NCI-H460 (cell line): ENCODE measurements around the gene MZB1. TPM values are rescaled to one million over a fixed set of nuclear protein-coding genes. Genes with fewer than 3 reads are reported as not detected.
"Not testable (repeated sequence)": the region's sequence is repeated elsewhere in the genome, so short reads cannot be mapped to it uniquely, and the experiment has no call there.

Experiments used
- DNase-seq: peaks from one replicate; pipeline ENCODE4 v3.0.0-alpha.2; 2016; ENCODE audit warnings: low read depth; ENCODE audit errors: extremely low read depth
- total RNA-seq: library from RNA; depleted of rRNA; stranded (reverse); fragments of >200 nt; shearing (Covaris generic); gene quantifications from 2 replicates; pipeline ENCODE4 v1.2.3, GENCODE V29; 2014

Gene MZB1
- total RNA-seq, 1 experiment from 2014 or later, result 0.10 TPM

DNA sequence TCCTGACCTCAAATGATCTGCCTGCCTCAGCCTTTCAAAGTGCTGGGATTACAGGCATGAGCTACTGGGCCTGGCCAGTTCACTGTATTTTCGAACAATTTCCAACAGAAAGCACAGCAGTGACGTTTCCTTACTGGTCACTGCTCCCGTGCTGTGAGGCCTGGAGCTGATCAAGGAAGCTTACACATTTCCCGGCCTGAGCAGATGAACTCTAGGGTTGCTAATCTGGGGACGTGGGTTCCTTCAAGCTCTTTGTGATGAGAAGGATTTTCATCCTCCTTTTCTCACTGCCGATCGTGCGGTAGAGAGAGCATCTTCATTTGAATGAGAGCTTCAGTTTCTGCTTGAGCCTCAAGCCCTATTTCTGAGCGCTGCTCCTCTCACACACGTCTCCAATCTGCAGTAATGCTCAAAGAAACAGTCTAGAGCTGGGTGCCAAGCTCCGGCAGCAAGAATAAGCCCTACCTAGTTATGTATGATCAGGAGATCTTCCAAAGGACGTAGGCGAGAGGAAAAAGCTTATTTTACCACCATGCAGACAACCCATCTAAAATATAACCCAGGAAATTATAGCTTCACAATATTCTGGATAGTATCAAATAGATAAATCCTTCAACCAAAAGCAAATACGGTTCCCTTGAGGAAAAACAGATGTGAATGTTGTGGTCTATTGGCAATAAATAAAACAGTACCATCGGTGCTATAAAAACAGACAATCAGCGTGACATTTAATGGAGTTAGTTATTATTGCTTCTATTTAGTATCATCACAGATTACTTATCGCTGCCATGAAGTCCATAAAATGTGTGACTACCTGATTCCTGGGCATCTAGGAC, 21.5 kb upstream of the MZB1 start:
- no peak for DNase-seq

- no peak for DNase-seq
These were observed 20.6 kb upstream of the MZB1 start for GRCh38 chr5:139410121-139410992.

DNA sequence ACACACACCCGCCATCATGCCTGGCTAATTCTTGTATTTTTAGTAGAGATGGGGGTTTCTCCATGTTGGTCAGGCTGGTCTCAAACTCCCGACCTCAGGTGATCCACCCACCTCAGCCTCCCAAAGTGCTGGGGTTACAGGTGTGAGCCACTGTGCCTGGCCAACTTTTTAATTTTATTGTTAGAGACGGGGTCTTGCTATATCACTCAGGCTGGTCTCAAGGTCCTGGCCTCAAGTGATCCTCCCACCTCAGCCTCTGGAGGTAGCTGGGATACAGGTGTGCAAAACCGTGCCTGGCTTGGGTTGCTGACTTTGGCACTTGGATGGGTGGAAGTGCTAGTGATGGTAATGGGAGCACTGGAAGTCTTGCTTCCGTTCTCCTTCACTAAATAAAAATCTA, 19.4 kb upstream of the MZB1 start:
- DNase-seq, result not testable (repeated sequence)

DNA sequence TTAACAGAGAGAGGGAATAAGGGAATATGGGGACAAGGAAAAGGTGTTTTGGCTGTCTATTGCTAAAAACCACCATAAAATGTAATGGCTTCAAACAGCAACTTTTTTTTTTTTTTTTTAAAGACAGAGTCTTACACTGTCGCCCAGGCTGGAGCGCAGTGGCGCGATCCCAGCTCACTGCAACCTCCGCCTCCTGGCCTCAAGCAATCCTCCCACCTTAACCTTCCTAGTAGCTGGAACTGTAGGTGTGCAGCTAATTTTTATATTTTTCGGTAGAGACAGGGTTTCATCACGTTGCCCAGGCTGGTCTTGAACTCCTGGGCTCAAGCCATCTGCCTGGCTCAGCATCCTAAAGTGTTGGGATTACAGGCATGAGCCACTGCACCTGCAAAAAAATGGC, 18.5 kb upstream of the MZB1 start:
- DNase-seq, result no peak

DNA sequence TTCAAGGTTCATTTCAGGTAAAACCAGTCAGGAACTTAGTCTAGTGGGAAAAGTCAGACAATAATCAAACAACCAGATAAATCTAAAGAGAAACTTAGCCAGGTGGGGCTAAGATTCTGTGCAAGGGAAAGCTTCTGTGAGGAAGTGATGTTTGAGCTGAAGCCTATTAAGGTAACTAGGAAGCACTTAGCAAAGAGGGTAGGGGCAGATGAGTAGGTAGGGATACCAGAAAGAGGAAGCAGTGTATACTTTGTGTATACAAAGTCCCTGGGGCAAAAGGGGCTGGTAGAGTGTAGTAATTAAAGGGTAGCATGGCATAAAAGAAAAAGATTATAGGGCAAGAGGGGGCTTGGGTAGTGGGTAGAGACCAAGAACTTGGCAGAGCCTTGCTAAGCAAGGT, 17.8 kb upstream of the MZB1 start:
- DNase-seq, result no peak

GRCh38 chr5:139406963-139407362, 17.2 kb upstream of the MZB1 start:
- no peak for DNase-seq

DNA sequence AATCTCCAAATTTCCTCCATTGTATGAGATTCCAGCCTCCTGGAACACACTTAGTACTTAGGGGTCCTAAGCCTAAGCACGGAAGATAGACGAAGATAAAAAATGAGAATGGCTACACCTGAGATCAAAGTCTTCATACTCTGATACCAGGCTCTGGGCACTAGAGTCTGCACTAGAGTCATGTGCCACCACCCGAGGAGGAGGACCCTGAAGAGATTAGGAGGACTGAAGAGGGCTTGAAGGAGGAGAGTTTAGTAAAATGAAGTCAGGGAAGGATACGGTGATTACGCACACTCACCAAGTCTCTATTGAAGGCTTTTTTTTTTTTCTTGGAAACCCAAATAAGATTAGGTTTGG, 14.7 kb upstream of the MZB1 start:
- DNase-seq, result no peak

DNA sequence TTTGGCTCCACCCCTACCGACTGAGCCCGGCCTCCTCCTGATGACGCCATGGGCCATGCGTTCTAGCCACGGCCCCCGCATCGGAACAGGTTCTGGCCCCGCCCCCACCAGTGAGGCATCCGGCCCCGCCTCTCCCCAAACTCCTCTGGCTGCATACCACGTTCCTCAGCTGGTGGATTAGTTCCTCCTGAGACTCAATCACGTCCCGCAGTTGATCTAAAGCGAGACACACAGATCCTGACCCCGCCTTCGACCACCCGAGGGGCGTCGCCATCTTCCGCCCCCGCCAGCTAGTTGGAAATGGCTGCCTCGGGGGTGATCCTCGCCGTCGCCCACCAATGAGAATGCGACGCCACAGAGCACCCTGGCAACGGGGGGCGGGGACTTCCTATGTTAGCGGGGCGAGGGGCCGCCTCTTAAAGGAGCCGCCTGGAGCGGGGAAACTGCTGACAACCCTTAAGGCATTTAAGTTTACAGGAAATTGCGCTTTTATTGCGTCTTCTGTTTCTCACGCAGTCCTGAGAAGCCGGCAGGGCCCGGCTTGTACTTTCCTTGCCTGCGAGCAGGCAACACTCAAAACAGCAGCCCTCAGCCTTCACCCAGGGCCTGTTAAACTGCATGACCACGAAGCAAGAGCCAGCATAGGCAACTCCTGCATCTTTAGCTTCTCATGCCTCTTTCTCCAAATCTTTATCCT, 14.2 kb upstream of the MZB1 start, which contains the start of gene SPATA24:
SPATA24 (minus strand) TSS at position 303 of the 697 bp plus-strand sequence; CDS start at position 274, 29 bp downstream.
- DNase-seq, result peak; percentile 96

- no peak for DNase-seq
These were observed 13.7 kb upstream of the MZB1 start for GRCh38 chr5:139403418-139403786.

- peak; percentile 24 for DNase-seq
These were observed 12.9 kb upstream of the MZB1 start for GRCh38 chr5:139402561-139403158.

- no peak for DNase-seq
These were observed 11.8 kb upstream of the MZB1 start for GRCh38 chr5:139401546-139401945.

- no peak for DNase-seq
These were observed 9.9 kb upstream of the MZB1 start for GRCh38 chr5:139399501-139400121.

GRCh38 chr5:139397921-139398320, 8.2 kb upstream of the MZB1 start:
- no peak for DNase-seq

DNA sequence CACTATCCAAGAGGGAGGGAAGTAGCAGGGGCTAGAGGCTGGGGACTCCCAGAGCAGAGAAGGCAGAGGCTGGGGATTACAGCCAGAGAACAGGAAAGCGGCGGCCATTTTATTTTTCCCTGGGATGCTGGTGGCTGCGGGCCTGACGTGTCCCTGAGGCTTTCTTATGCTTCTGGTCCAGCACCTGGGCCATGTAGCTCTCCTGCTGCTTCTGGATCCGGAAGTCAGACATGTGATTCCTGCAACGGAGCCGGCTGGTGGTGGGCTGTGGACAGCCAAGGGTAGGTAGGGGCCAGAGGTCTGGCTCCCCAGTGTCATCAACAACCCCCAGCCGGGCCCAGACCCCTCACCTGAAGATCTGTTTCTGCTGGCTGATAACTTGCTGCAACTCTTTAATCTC, 7.0 kb upstream of the MZB1 start:
- no peak for DNase-seq

- DNase-seq, result no peak
These were observed 6.3 kb upstream of the MZB1 start for GRCh38 chr5:139395844-139396640.

DNA sequence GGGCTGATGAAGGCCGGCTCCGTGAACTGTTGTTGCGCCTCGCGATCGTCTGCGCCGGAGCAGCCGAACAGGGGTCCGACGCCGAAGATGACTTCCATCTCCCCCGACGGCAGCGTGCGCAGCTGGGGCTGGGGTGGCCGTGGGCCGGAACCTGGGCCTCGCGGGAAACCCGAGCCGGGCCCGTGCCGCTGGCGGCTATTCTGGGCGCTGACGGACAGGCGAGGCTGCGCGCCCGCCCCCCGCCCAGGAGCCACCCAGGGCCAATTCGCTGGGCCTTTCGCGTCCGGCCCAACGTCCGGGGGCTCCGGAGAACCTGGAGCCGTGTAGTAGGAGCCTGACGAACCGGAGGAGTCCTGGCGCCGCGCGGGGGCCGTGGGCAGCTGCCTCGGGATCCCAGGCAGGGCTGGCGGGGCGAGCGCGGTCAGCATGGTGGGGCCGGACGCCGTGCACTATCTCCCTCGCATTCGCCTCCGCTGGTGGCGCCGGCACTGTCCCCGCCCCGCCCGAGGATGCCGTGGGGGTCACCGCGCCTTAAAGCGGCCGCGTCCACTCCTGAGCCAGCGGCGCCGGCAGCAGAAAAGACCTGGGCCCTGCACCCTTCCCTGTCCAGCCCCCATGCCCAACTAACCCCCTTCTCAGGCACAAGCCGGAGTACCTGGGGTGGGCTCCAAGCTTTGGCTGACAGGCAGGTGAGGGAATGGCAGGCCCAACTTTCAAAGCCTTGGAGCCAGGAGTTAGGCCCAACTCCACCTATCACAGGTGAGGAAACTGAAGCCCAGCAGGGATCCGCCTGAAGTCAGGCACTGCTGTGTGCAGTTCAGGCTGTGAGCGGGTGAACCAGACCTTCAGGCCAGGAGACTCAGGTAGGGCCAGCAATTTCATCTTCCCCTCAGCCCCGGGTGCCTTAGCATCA, 5.2 kb upstream of the MZB1 start, which contains the start of gene PROB1:
PROB1 (minus strand) TSS at position 451 of the 913 bp plus-strand sequence; CDS start at position 428, 23 bp downstream.
- DNase-seq, result no peak

DNA sequence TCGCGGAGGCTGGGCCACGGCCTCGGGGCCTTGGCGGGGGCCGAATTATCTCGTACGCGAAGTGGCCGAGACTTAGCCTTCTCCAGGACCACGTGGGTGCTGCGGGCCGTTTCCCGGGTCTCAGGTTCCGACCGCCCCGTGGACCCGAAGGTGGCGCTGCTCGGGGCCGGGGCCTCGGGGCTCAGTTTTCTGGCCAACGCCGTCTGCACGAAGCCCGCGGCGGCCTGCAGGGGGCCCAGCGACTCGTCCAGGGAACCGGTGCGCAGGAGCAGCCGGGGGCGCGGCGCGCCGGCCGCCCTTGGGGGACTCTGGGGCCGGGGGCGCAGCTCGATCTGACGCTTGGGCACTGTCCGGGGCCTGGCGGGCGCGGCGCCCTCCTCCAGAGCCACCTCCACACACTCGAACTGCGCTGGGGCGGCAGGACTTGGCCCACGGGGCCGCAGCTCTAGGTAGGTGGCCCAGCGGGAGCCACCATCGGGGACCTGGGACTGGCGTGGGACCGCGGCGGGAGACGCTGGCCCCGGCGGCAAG, 4.5 kb upstream of the MZB1 start:
- DNase-seq, result no peak

DNA sequence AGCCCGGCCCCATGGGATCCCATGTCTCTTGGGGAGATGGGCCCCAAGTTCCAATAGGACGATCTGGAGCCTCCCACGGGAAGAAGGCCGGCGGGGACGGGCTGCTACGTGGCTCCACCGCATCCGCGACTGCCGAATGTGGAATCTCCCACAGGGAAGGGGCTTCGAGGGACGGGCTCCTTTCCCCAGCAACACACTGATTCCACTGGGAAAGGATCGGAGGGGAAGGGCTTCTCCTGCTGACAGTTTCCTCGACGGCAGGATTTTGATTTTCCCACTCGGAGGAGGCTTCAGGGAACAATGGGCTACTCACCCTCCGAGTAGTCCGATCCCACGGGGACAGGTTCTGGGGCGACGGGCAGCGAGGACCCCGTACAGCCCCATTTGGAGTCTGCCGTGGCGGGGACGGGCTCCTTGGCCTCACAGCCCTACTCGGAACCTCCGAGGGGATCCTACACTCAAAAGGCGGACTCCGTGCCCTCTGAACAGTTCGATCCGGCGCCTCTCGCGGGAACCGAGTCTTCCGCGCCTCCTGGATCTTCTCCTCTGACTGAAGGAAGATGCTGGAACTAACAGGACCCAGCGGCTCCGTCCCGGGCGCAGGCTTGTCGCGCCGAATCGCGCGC, 3.9 kb upstream of the MZB1 start:
- no peak for DNase-seq
